GM19468 (cell line): ENCODE data around the gene ECD.
"Not testable (repeated sequence)": the region's sequence is repeated elsewhere in the genome, so short reads cannot be mapped to it uniquely, and the experiment has no call there.

Experiments
- ATAC-seq: cut with Tn5 transposase; IDR thresholded peaks from one replicate; pipeline ENCODE4 v1.9.1; 2021; ENCODE audit warnings: mild to moderate bottlenecking, moderate library complexity, moderate number of reproducible peaks; ENCODE audit not compliant: unreplicated experiment; ENCODE audit errors: extremely low read depth

ECD gene

DNA sequence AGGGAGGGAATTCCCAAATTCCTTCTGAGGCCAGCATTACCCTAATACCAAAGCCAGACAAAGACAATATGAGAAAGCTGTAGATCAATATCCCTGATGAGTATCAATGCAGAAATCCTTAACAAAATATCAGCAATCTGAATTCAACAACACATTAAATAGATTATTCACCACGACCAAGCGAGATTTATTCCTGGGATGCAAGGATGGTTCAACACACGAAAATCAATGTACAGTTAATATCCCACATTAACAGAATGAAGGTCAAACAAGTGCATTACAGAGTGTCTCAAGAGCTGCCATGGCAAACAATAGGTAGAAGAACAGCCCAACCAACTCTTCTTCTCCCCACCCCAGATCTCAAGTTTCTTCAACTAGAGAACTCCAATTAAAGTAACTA is 6.1 kb downstream of the ECD start:
- no peak for ATAC-seq

DNA sequence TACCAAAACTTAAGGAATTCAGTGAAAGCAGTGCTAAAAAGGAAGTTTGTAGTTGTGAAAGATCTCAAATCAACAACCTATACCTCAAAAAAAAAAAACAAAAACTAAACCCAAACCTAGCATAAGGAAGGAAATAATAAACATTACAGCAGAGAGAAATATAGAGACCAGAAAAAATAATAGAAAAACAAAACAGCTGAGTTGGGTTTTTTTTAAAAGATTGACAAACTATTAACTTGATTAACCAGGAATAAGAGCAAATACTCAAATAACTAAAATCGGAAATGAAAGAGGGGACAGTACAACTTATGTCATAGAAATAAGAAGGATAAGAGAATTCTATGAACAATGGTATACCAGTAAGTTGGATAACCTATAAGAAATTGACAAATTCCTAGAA is 6.7 kb downstream of the ECD start:
- no peak for ATAC-seq

- no peak for ATAC-seq
These were observed 8.7 kb downstream of the ECD start for GRCh38 chr10:73159038-73159648.

DNA sequence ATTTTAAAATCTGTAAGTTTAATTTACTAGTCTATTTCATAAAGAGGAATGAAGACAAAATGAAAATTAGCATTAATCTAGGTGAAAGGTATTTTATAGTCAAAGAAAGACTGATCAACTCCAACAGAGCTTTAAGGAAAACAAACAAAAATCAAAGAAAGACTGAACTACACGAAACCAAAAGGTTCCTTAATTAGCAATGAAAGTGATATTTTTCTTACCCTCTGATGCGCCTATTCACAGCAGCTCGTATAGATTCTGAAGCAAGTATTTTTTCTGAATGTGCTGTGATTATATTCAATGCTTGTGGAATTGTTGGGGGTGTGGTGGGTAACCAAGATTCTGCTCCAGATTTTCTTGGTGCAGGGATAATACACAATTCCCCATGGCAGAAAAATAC is 11.8 kb downstream of the ECD start:
- ATAC-seq, result no peak

DNA sequence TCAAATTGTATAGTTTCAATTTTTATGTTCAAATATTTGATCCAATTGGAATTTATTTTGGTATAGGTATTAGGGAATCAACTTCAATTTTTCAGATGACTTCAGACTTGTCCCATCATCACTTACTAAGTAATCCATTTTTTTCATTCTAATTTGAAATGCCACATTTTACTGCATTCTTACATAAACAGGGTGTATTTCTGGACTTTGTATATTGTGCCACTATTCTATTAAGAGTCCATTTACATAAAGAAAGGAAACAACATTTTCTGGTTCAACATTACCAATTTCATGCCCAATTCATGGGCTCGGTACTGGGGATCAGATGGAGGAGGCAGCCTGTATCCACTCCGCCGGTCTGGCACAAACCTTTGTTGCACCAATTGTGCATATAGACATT is 15.8 kb downstream of the ECD start:
- ATAC-seq, result no peak

DNA sequence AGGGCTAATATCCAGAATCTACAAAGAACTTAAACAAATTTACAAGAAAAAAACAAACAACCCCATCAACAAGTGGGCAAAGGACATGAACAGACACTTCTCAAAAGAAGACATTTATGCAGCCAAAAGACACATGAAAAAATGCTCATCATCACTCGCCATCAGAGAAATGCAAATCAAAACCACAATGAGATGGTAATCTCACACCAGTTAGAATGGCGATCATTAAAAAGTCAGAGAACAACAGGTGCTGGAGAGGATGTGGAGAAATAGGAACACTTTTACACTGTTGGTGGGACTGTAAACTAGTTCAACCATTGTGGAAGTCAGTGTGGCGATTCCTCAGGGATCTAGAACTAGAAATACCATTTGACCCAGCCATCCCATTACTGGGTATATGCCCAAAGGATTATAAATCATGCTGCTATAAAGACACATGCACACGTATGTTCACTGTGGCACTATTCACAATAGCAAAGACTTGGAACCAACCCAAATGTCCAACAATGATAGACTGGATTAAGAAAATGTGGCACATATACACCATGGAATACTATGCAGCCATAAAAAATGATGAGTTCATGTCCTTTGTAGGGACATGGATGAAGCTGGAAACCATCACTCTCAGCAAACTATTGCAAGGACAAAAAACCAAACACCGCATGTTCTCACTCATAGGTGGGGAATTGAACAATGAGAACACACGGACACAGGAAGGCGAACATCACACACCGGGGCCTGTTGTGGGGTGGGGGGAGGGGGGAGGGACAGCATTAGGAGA is 17.0 kb downstream of the ECD start:
- not testable (repeated sequence) for ATAC-seq

DNA sequence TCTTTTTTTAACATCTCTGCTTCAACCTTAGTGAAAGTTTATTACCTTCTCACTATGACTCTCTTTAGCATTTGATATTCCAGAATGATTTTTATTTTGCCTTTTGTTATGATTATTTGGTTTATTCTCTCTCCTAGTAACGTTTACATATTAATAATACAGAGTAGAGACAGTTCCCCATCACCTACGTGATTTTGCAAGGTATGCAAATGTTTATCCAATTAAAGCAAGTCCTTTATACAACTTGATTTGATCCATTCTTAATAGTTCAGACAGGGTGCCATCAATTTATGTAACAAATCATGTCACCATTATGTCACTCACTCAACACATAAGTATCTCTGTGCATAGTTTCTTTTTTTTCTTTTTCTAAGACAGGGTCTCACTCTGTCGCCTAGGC is 26.2 kb downstream of the ECD start:
- ATAC-seq, result no peak

DNA sequence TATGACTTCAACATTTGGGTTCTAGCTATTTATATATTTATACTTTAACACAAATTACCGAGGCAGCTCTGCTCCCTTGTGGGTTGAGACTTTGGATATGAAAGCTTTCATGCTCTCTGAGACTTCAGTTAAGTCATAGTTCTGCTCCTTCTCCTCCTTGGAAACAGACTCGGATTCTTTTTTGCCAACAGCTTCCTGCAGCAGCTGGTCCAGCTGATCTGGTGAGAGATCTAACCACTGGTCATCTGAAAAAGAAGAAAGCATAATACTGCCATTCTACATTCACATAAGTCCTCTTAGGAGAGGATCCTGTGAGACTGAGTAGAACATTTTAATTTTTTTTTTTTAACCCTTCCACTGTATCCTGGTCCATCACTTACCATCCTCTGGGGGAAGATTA is 28.6 kb downstream of the ECD start:
- no peak for ATAC-seq

- no peak for ATAC-seq
These were observed 31.2 kb downstream of the ECD start for GRCh38 chr10:73136627-73137026.

DNA sequence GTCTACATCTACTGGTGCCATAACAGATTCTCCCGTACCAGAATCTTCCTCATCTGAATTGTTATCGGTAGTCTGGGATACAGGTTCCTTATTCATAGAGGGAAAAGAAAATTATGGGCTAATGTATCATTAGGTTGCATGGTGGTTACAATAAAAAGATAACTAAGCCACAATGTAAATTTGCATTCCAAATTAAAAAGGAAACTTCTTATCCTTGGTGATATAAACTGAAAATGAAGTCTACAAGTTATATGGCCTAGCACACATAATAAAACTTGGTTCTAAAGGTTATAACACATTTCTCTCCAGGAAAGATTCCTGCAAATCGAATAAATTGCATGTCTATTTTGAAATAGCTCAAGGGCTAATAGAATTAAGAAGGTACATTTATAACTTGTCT is 33.1 kb downstream of the ECD start:
- no peak for ATAC-seq

DNA sequence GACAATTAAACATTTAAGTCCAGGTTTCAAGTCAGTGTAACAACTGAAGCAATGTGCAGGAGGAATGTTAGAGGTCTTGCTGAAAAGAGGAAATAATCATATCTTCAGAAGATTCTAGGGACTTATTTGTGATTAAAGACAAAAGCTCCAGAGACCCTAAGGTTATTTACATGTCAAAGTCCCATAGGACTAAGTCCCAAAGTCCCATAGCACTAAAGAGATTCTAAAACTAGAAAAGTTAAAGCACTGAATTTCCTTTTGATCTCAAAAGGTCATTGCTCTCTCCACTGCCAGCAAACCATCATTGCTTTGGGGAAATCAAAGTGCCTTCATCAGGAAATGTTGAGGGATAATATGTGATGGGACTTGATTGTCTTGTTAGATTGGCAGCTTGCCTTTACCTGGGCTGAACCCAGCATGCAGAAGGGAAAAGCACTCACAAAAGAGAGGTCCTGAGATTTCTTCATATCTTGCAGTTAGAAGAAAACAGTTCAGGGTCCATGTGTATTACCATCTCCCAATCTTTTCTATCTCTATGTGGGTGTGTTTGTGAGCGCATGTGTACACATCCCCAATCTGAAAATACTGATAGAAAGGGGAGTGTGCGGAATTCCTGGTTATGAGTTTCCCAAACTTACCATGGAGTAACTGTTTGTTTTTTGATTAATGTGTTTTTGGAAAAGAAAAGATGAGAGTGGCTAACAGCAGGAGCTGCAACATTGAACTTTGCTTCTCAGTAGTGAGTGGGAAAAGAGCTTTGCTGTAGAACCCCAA is 35.7 kb downstream of the ECD start:
- ATAC-seq, result no peak

- no peak for ATAC-seq
These were observed 36.5 kb downstream of the ECD start for GRCh38 chr10:73131301-73131700.

DNA sequence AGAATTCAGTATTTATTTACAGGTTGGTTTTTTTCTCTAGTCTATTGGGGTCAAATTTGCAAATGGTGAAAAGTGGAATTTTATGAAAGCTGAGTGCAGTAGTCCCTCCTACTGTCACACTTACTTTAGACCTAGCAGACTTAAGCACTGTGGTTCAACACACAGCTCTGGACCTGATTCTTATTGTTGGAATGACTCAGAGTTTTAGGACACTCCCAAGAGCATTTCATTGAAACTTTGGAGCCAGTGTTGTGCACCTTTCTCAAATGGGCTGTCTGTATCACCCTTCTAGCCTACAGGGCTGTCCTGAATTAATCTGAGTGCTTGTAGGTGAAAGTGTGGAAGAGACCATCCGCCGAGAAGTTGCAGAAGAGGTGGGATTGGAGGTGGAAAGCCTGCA is 41.5 kb downstream of the ECD start:
- no peak for ATAC-seq

GRCh38 chr10:73119952-73120351 is 47.9 kb downstream of the ECD start:
- no peak for ATAC-seq

DNA sequence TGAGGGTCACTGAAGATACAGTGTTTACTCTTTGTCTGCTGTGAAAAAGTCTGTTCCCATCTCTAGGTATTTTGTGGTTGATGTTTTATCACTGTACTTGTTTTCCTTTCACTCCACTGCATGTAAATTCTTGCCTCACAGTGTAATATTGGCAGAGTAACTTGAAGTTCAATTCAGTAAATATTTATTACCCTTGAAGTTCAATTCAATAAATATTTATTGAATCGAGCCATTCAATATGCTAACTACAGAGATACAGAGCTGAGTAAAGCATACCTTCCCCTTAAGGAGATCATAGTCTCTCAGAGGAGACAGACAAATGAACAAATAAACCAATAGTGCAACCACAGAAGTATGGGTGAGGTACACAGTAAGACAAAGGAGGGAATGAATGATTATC is 48.4 kb downstream of the ECD start:
- ATAC-seq, result no peak

DNA sequence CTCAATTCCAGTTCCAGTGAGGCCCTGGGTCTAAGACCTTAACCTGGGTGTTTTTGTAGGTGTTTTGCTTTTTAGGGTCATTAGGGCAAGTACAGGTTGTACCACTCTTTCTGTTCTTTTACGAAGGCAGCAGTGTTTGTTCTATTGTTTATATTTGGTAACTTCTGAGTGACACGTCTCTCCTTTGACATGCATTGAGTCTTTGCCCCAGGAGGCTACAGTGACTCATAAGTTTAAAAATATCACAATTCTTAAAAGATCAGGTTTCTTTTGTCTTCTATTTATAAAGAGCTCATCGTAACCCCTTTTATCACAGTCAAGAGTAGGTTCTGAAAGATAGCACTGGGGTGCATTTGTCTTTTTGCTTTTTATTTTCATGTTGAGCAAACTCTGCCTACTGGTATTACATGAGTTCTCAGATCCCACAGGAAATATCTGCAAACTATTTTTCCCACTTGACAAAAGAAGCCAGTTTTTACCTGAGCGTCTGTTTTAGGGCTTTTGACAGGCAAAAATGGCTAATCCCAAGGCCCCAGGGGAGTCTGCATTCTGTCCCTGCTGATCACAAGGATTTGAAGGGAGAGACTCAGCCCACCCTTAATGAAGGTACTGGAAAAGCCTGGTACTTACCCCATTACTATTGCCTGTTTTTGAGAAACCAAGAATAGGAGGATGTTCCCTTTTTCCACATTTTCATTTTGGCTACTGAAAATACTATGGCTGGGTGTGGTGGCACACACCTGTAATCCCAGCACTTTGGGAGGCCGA is 49.6 kb downstream of the ECD start:
- ATAC-seq, result peak; percentile 48

GRCh38 chr10:73116017-73116416 is 51.8 kb downstream of the ECD start:
- no peak for ATAC-seq

DNA sequence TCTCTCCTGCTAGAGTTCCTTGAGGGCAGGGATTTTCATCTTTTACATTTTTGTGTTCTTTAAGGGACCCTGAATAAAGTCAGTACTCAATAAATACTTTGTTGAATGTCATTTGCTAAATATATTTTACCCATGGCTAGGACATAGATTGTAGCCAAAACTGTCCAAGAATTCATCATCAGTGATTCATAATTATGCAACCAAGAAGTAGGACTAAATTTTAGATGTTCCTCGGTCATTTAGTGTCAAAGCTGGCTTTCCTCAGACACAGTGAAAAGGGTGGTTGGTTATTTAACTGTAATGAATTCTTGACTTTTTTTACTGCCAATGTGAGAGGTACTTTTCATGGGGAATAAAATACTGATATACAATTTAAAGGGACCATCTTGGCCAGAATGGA is 54.3 kb downstream of the ECD start:
- ATAC-seq, result no peak

GRCh38 chr10:73112032-73112431 is 55.8 kb downstream of the ECD start:
- not testable (repeated sequence) for ATAC-seq

DNA sequence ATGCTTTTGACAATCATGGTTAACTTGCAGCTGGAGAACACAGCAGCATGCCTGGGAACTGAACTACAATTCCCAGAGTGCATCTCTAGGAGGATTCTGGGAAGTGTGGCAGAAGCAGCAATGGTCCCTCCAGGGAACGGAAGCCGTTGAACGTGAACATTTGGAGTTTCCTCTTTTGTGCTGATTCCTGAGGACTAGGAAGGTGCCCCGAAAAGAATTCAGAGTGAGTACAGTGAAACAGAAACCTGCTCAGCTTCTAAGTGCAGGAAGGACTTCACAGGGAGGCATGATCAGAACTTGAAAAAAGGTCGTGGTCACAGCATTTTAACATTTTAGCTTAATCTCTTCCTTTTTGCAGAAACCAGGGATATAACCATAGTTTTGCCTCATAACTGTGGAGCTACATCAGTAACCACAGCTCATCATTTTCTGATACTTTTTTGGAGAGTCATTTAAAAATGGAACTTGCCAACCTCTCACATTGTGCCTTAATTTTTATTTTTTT is 57.4 kb downstream of the ECD start, which contains the start of gene NUDT13:
Gene NUDT13 (plus strand): TSS at position 111 of the 505 bp plus-strand sequence. CDS start 3,911 bp downstream, outside the sequence.
- no peak for ATAC-seq
